Inflammatory macrophage (primary cell): ENCODE measurements around the gene FOCAD.

Source experiments
- DNase-seq, 2 donors: peaks; one replicate each; pipeline ENCODE4 v3.0.0-alpha.2; 2020 to 2022

The FOCAD gene

GRCh38 chr9:20740304-20740703 is 56.2 kb downstream of the FOCAD start:
- DNase-seq: no peak

- DNase-seq: no peak
These were observed 57.0 kb downstream of the FOCAD start for GRCh38 chr9:20740929-20741582.

- no peak for DNase-seq
These were observed 58.8 kb downstream of the FOCAD start for GRCh38 chr9:20742833-20743232.

GRCh38 chr9:20744036-20744630 is 60.1 kb downstream of the FOCAD start:
- DNase-seq: peak; percentile 62 to 71

GRCh38 chr9:20746967-20747366 is 62.9 kb downstream of the FOCAD start:
- no peak for DNase-seq

GRCh38 chr9:20749496-20750198 is 65.6 kb downstream of the FOCAD start:
- no peak for DNase-seq

GRCh38 chr9:20753761-20754160 is 69.7 kb downstream of the FOCAD start:
- no peak for DNase-seq

- DNase-seq: no peak
These were observed 70.5 kb downstream of the FOCAD start for GRCh38 chr9:20754556-20754955.

GRCh38 chr9:20760246-20760891 is 76.3 kb downstream of the FOCAD start:
- no peak for DNase-seq

- DNase-seq: no peak
These were observed 86.9 kb downstream of the FOCAD start for GRCh38 chr9:20770947-20771346.

GRCh38 chr9:20771729-20772128 is 87.7 kb downstream of the FOCAD start:
- DNase-seq: no peak

- DNase-seq: no peak
These were observed 91.6 kb downstream of the FOCAD start for GRCh38 chr9:20775683-20776082.

- no peak for DNase-seq
These were observed 97.0 kb downstream of the FOCAD start for GRCh38 chr9:20781092-20781491.

- no peak for DNase-seq
These were observed 98.2 kb downstream of the FOCAD start for GRCh38 chr9:20782289-20782688.

GRCh38 chr9:20783057-20784038 is 99.3 kb downstream of the FOCAD start:
- no peak for DNase-seq

GRCh38 chr9:20784196-20784595 is 100.1 kb downstream of the FOCAD start:
- no peak for DNase-seq

GRCh38 chr9:20786807-20787206 is 102.7 kb downstream of the FOCAD start:
- DNase-seq: no peak

GRCh38 chr9:20788526-20789451 is 104.7 kb downstream of the FOCAD start:
- DNase-seq: no peak

GRCh38 chr9:20790721-20791120 is 106.7 kb downstream of the FOCAD start:
- DNase-seq: no peak

- no peak for DNase-seq
These were observed 107.6 kb downstream of the FOCAD start for GRCh38 chr9:20791682-20792081.
